Transverse colon (tissue), 4 donors: ENCODE data around the gene CNTD1.

Source experiments
- EP300 ChIP-seq: sonication (generic); formaldehyde crosslinking; IDR thresholded peaks from one replicate; pipeline ENCODE4 v1.6.1; 2017; ENCODE audit warnings: antibody characterized with exemption, low read depth
- POLR2A ChIP-seq: fragments of 450-650 bp; IDR thresholded peaks from one replicate; pipeline ENCODE4 v1.6.1; 2016; ENCODE audit warnings: antibody characterized with exemption, mild to moderate bottlenecking, moderate library complexity
- POLR2AphosphoS5 ChIP-seq, 3 donors: sonication (generic); formaldehyde crosslinking; IDR thresholded peaks; one replicate each; pipeline ENCODE4 v1.6.1; 2016; ENCODE audit warnings: antibody characterized with exemption in 3 of 3
- TF ChIP-seq, protein P1 (sequence below), 5 experiments: fragments of 200-600 bp in 3 of 5; fragments of 450-650 bp in 2 of 5; sonication (generic) in 3 of 5; IDR thresholded peaks; 1 replicate in 2 of 5; 2 replicates in 3 of 5; pipeline ENCODE4 v1.5.1; 2016 to 2017; ENCODE audit warnings: antibody characterized with exemption in 5 of 5, inconsistent platforms in 3 of 5, mild to moderate bottlenecking in 2 of 5, moderate library complexity in 1 of 5

DNA sequence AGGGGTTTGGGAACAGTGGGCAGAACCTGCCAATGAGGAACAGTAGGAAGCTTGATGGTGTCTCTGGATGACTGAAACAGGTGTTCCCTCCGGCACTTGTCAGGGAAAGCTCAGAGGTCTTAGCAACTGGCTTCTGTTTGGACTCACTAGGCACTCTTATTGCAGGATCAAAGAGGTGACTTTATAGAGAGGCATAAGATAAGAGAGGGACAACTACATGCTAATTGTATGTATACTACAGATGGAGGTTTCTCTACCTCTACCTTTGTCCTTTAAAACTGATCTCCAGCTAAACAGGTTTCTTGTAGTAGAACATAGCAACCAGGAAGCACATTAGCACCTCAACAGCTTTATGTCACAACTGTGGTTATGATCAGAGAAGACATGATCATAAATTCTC lies 7.6 kb downstream of the CNTD1 start:
- TF ChIP-seq, protein P1, sequence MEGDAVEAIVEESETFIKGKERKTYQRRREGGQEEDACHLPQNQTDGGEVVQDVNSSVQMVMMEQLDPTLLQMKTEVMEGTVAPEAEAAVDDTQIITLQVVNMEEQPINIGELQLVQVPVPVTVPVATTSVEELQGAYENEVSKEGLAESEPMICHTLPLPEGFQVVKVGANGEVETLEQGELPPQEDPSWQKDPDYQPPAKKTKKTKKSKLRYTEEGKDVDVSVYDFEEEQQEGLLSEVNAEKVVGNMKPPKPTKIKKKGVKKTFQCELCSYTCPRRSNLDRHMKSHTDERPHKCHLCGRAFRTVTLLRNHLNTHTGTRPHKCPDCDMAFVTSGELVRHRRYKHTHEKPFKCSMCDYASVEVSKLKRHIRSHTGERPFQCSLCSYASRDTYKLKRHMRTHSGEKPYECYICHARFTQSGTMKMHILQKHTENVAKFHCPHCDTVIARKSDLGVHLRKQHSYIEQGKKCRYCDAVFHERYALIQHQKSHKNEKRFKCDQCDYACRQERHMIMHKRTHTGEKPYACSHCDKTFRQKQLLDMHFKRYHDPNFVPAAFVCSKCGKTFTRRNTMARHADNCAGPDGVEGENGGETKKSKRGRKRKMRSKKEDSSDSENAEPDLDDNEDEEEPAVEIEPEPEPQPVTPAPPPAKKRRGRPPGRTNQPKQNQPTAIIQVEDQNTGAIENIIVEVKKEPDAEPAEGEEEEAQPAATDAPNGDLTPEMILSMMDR (IDR thresholded peaks at IDR 0.05), result no peak
- TF ChIP-seq EP300 (peak; percentile 30), POLR2AphosphoS5 (IDR thresholded peaks at IDR 0.05) (peak; percentile 6 to 73 (median 71)), POLR2A (peak; percentile 47)
